ENCODE data around the gene FHOD3. TPM values are rescaled to one million over a fixed set of nuclear protein-coding genes. Genes with fewer than 3 reads are reported as not detected.

Gene FHOD3
- total and polyA plus RNA-seq, 2 donors (not counting 1 experiment from before 2014, with no cell fraction given): not detected

- intact Hi-C loops (cut with micrococcal nuclease): no loop called here
- TF ChIP-seq EZH2 (IDR thresholded peaks at IDR 0.05; ENCODE audit: borderline replicate concordance, insufficient read depth, low read depth, low read length, poor library complexity, severe bottlenecking) (no peak), CTCF (IDR thresholded peaks at IDR 0.05) (no peak)
- no peak for DNase-seq
- H3K27ac Mint-ChIP-seq: no peak overlapping the region
- CTCF ChIA-PET: no interaction called here
- peaks cover 11% of the 10 kb centered on the region for H3K27me3 Mint-ChIP-seq
- Histone ChIP-seq H3K36me3 (replicated peaks in 1 of 2; ENCODE audit: control extremely low read depth in 1 of 2, control insufficient read depth in 1 of 2, extremely low read depth in 1 of 2, insufficient read depth in 2 of 2, low read length in 1 of 2) (no peaks in the 10 kb centered on the region), H3K79me2 (ENCODE audit: control insufficient read depth, insufficient read depth, low read length) (no peaks in the 10 kb centered on the region), H3K4me2 (replicated peaks; ENCODE audit: low read depth, low read length, poor library complexity, severe bottlenecking) (no peak overlapping the region), H3K27ac (ENCODE audit: low read length in 2 of 2) (no peak overlapping the region), H3K9ac (ENCODE audit: low read length) (no peak overlapping the region), H4K20me1 (ENCODE audit: control insufficient read depth, insufficient read depth, low read length, poor library complexity, severe bottlenecking) (no peaks in the 10 kb centered on the region), H3K4me3 (ENCODE audit: control extremely low read depth in 1 of 5, extremely low read depth in 1 of 5, insufficient read depth in 1 of 5, low read depth in 2 of 5, low read length in 4 of 5) (no peak overlapping the region), H3K4me1 (ENCODE audit: control insufficient read depth in 2 of 2, insufficient read depth in 2 of 2, low read length in 2 of 2) (no peaks in the 10 kb centered on the region), H3K27me3 (replicated peaks in 1 of 4; ENCODE audit: control extremely low read depth in 1 of 4, control insufficient read depth in 3 of 4, insufficient read depth in 4 of 4, low read length in 3 of 4) (peaks cover 0 to 5% (median 0%) of the 10 kb centered on the region in 4 experiments), H2AFZ (ENCODE audit: insufficient read depth, low read depth, low read length, poor library complexity, severe bottlenecking) (no peak overlapping the region), H3K9me3 (ENCODE audit: control extremely low read depth in 1 of 3, control insufficient read depth in 2 of 3, insufficient read depth in 1 of 3, low read length in 2 of 3) (no peaks in the 10 kb centered on the region)
- POLR2A ChIA-PET: no interaction called here
- H3K4me3 Mint-ChIP-seq: no peak overlapping the region
- H3K9me3 Mint-ChIP-seq (ENCODE audit: insufficient read depth): no peaks in the 10 kb centered on the region
- no peak for ATAC-seq (ENCODE audit: low read depth)
- no peaks in the 10 kb centered on the region for H3K4me1 Mint-ChIP-seq
- WGBS (ENCODE audit: insufficient coverage): no CpG with 5 or more reads among the region's 2 CpGs
Observed at GRCh38 chr18:36620788-36621187, 323.3 kb downstream of the FHOD3 start.

- ChIA-PET POLR2A (no interaction called here), CTCF (no interaction called here)
- no peaks in the 10 kb centered on the region for H3K4me1 Mint-ChIP-seq
- peaks cover 0 to 5% (median 0%) of the 10 kb centered on the region in 4 experiments for H3K27me3 ChIP-seq (replicated peaks in 1 of 4; ENCODE audit: control extremely low read depth in 1 of 4, control insufficient read depth in 3 of 4, insufficient read depth in 4 of 4, low read length in 3 of 4)
- no peaks in the 10 kb centered on the region for H3K79me2 ChIP-seq (ENCODE audit: control insufficient read depth, insufficient read depth, low read length)
- no peak overlapping the region for H3K4me2 ChIP-seq (replicated peaks; ENCODE audit: low read depth, low read length, poor library complexity, severe bottlenecking)
- no peak overlapping the region for H3K27ac Mint-ChIP-seq
- 97% methylated on average over 5 of the region's 5 CpGs for WGBS (ENCODE audit: insufficient coverage)
- intact Hi-C loops (cut with micrococcal nuclease): no loop called here
- no peak overlapping the region for H3K27ac ChIP-seq (ENCODE audit: low read length in 2 of 2)
- TF ChIP-seq CTCF (IDR thresholded peaks at IDR 0.05) (no peak), EZH2 (IDR thresholded peaks at IDR 0.05; ENCODE audit: borderline replicate concordance, insufficient read depth, low read depth, low read length, poor library complexity, severe bottlenecking) (no peak)
- no peak overlapping the region for H3K9ac ChIP-seq (ENCODE audit: low read length)
- no peaks in the 10 kb centered on the region for H4K20me1 ChIP-seq (ENCODE audit: control insufficient read depth, insufficient read depth, low read length, poor library complexity, severe bottlenecking)
- no peak overlapping the region for H3K4me3 Mint-ChIP-seq
- no peaks in the 10 kb centered on the region for H3K9me3 ChIP-seq (ENCODE audit: control extremely low read depth in 1 of 3, control insufficient read depth in 2 of 3, insufficient read depth in 1 of 3, low read length in 2 of 3)
- H2AFZ ChIP-seq (ENCODE audit: insufficient read depth, low read depth, low read length, poor library complexity, severe bottlenecking): no peak overlapping the region
- H3K4me1 ChIP-seq (ENCODE audit: control insufficient read depth in 2 of 2, insufficient read depth in 2 of 2, low read length in 2 of 2): no peaks in the 10 kb centered on the region
- H3K9me3 Mint-ChIP-seq (ENCODE audit: insufficient read depth): no peaks in the 10 kb centered on the region
- no peaks in the 10 kb centered on the region for H3K36me3 ChIP-seq (replicated peaks in 1 of 2; ENCODE audit: control extremely low read depth in 1 of 2, control insufficient read depth in 1 of 2, extremely low read depth in 1 of 2, insufficient read depth in 2 of 2, low read length in 1 of 2)
- H3K4me3 ChIP-seq (ENCODE audit: control extremely low read depth in 1 of 5, extremely low read depth in 1 of 5, insufficient read depth in 1 of 5, low read depth in 2 of 5, low read length in 4 of 5): no peak overlapping the region
- DNase-seq: no peak
- H3K27me3 Mint-ChIP-seq: peaks cover 11% of the 10 kb centered on the region
- no peak for ATAC-seq (ENCODE audit: low read depth)
Observed at GRCh38 chr18:36622610-36623009, 325.1 kb downstream of the FHOD3 start.

All from B cell (primary cell).